Colonic mucosa (tissue), 4 donors: ENCODE data around the gene ATG7. TPM values are rescaled to one million over a fixed set of nuclear protein-coding genes. Genes with fewer than 3 reads are reported as not detected.
A peak's percentile ranks its signal among the peaks of the same experiment; 100 is the strongest.
"Not testable (repeated sequence)": the region's sequence is repeated elsewhere in the genome, so short reads cannot be mapped to it uniquely, and the experiment has no call there.

Source experiments
- DNase-seq: peaks from one replicate; pipeline ENCODE4 v3.0.0-alpha.2; 2020
- H3K27ac ChIP-seq: fragments of 200-600 bp; one replicate; pipeline ENCODE4 v1.8.0; 2021
- H3K27me3 ChIP-seq: fragments of 200-600 bp; one replicate; pipeline ENCODE4 v1.8.0; 2021
- H3K36me3 ChIP-seq: fragments of 200-600 bp; one replicate; pipeline ENCODE4 v1.8.0; 2021
- H3K4me1 ChIP-seq: fragments of 200-600 bp; one replicate; pipeline ENCODE4 v1.8.0; 2021; ENCODE audit warnings: mild to moderate bottlenecking
- H3K4me3 ChIP-seq: fragments of 200-600 bp; one replicate; pipeline ENCODE4 v1.8.0; 2021
- H3K9ac ChIP-seq, 2 donors: one replicate each; pipeline ENCODE4 v1.7.0; 2013; ENCODE audit warnings: control low read depth in 2 of 2, low read depth in 2 of 2, low read length in 2 of 2
- H3K9me3 ChIP-seq: fragments of 200-600 bp; one replicate; pipeline ENCODE4 v1.8.0; 2021
- CTCF ChIP-seq: fragments of 200-600 bp; IDR thresholded peaks from one replicate; pipeline ENCODE4 v1.8.0; 2022; ENCODE audit warnings: antibody characterized with exemption, mild to moderate bottlenecking
- intact Hi-C: fragments of 100-400 bp; cut with DNase I; formaldehyde crosslinking; loops from one replicate; pipeline ENCODE4 v1.14.1; 2022
- total RNA-seq, 2 donors: library from RNA; stranded (reverse); fragmentation: NEBNext Ultra II Directional in 1 of 2; extraction: Animal tissue kit (Norgen Biotek cat#: 25700) in 1 of 2; gene quantifications; one replicate each; pipeline ENCODE4 v1.2.1, GENCODE V29; 2021
- donor health status: healthy.
- donor health status: DM: no; HTN: no; CAD: no.
- donor health status: DM: no; HTN: no; CAD: no.

Gene ATG7
- total RNA-seq, 2 donors from 2014 or later: 31.9 to 32.0 TPM

GRCh38 chr3:11508346-11509172, 236.4 kb downstream of the ATG7 start:
- Histone ChIP-seq H3K27ac (peak overlapping the region; percentile 55), H3K36me3 (no peaks in the 10 kb centered on the region), H3K4me1 (no peaks in the 10 kb centered on the region), H3K27me3 (no peaks in the 10 kb centered on the region), H3K9me3 (no peaks in the 10 kb centered on the region), H3K9ac (peak overlapping the region in 1 of 2 donors; percentile 12), H3K4me3 (no peak overlapping the region)
- intact Hi-C loops: no loop called here
- DNase-seq: no peak
- no peak for TF ChIP-seq CTCF

GRCh38 chr3:11509173-11510000, 237.2 kb downstream of the ATG7 start:
- no peaks in the 10 kb centered on the region for H3K36me3 ChIP-seq
- H3K27me3 ChIP-seq: no peaks in the 10 kb centered on the region
- no peaks in the 10 kb centered on the region for H3K4me1 ChIP-seq
- no peak for TF ChIP-seq CTCF
- H3K9ac ChIP-seq: peak overlapping the region in 1 of 2 donors; percentile 12
- H3K9me3 ChIP-seq: no peaks in the 10 kb centered on the region
- DNase-seq: peak; percentile 56
- H3K27ac ChIP-seq: peak overlapping the region; percentile 55
- intact Hi-C loops: no loop called here
- H3K4me3 ChIP-seq: no peak overlapping the region

- no peak for TF ChIP-seq CTCF
- H3K27ac ChIP-seq: peak overlapping the region; percentile 55
- no peak overlapping the region for H3K9ac ChIP-seq
- no peak overlapping the region for H3K4me3 ChIP-seq
- no peaks in the 10 kb centered on the region for H3K36me3 ChIP-seq
- H3K27me3 ChIP-seq: no peaks in the 10 kb centered on the region
- H3K4me1 ChIP-seq: no peaks in the 10 kb centered on the region
- no peak for DNase-seq
- no peaks in the 10 kb centered on the region for H3K9me3 ChIP-seq
- intact Hi-C loops: no loop called here
Measured at GRCh38 chr3:11510001-11510340, 237.8 kb downstream of the ATG7 start.

GRCh38 chr3:11510356-11510755, 238.2 kb downstream of the ATG7 start:
- no peaks in the 10 kb centered on the region for H3K4me1 ChIP-seq
- H3K4me3 ChIP-seq: no peak overlapping the region
- no peaks in the 10 kb centered on the region for H3K9me3 ChIP-seq
- intact Hi-C loops: no loop called here
- no peaks in the 10 kb centered on the region for H3K36me3 ChIP-seq
- no peak for DNase-seq
- no peak overlapping the region for H3K27ac ChIP-seq
- no peaks in the 10 kb centered on the region for H3K27me3 ChIP-seq
- H3K9ac ChIP-seq: no peak overlapping the region
- TF ChIP-seq CTCF: no peak

GRCh38 chr3:11511606-11512005, 239.4 kb downstream of the ATG7 start:
- H3K27ac ChIP-seq, H3K4me1 ChIP-seq, DNase-seq, H3K9me3 ChIP-seq, H3K9ac ChIP-seq, H3K36me3 ChIP-seq, H3K4me3 ChIP-seq, intact Hi-C loops, H3K27me3 ChIP-seq: not testable (repeated sequence)

- DNase-seq, H3K27me3 ChIP-seq, H3K9ac ChIP-seq, intact Hi-C loops, H3K4me1 ChIP-seq, H3K9me3 ChIP-seq, H3K4me3 ChIP-seq, H3K36me3 ChIP-seq, H3K27ac ChIP-seq: not testable (repeated sequence)
Measured at GRCh38 chr3:11513125-11513816, 241.1 kb downstream of the ATG7 start.
